ENCODE data around the gene PSMF1.

The PSMF1 gene

GRCh38 chr20:1118336-1119127, at the start of gene PSMF1:
PSMF1 (plus strand) TSS chr20:1118602; CDS start chr20:1118774, 172 bp downstream.
- DNase-seq (ENCODE audit: low read depth) = peak; percentile 96

- no peak for DNase-seq (ENCODE audit: low read depth)
These were observed 46.1 kb upstream of the PSMF1 start for GRCh38 chr20:1072258-1072657.

- no peak for DNase-seq (ENCODE audit: low read depth)
These were observed 42.8 kb upstream of the PSMF1 start for GRCh38 chr20:1075616-1076015.

GRCh38 chr20:1081891-1082290, 36.5 kb upstream of the PSMF1 start:
- no peak for DNase-seq (ENCODE audit: low read depth)

GRCh38 chr20:1083431-1084080, 34.8 kb upstream of the PSMF1 start:
- DNase-seq (ENCODE audit: low read depth) = no peak

- DNase-seq (ENCODE audit: low read depth) = no peak
These were observed 32.7 kb upstream of the PSMF1 start for GRCh38 chr20:1085492-1086276.

- DNase-seq (ENCODE audit: low read depth) = no peak
These were observed 31.9 kb upstream of the PSMF1 start for GRCh38 chr20:1086277-1087213.

- no peak for DNase-seq (ENCODE audit: low read depth)
These were observed 31.0 kb upstream of the PSMF1 start for GRCh38 chr20:1087311-1087905.

GRCh38 chr20:1094751-1095150, 23.7 kb upstream of the PSMF1 start:
- DNase-seq (ENCODE audit: low read depth) = no peak

- DNase-seq (ENCODE audit: low read depth) = no peak
These were observed 16.9 kb upstream of the PSMF1 start for GRCh38 chr20:1101533-1101932.

- no peak for DNase-seq (ENCODE audit: low read depth)
These were observed 16.4 kb upstream of the PSMF1 start for GRCh38 chr20:1102016-1102415.

- DNase-seq (ENCODE audit: low read depth) = no peak
These were observed 14.7 kb upstream of the PSMF1 start for GRCh38 chr20:1103751-1104150.

- no peak for DNase-seq (ENCODE audit: low read depth)
These were observed 12.7 kb upstream of the PSMF1 start for GRCh38 chr20:1105599-1106194.

GRCh38 chr20:1107176-1107575, 11.2 kb upstream of the PSMF1 start:
- DNase-seq (ENCODE audit: low read depth) = no peak

- DNase-seq (ENCODE audit: low read depth) = no peak
These were observed 9.9 kb upstream of the PSMF1 start for GRCh38 chr20:1108437-1108920.

- no peak for DNase-seq (ENCODE audit: low read depth)
These were observed 5.5 kb upstream of the PSMF1 start for GRCh38 chr20:1112908-1113307.

GRCh38 chr20:1118004-1118335, 432 bp upstream of the PSMF1 start:
- DNase-seq (ENCODE audit: low read depth) = no peak

- no peak for DNase-seq (ENCODE audit: low read depth)
These were observed 715 bp downstream of the PSMF1 start for GRCh38 chr20:1119128-1119505.

GRCh38 chr20:1119524-1119923, 1.1 kb downstream of the PSMF1 start:
- DNase-seq (ENCODE audit: low read depth) = no peak

GRCh38 chr20:1121429-1121828, 3.0 kb downstream of the PSMF1 start:
- no peak for DNase-seq (ENCODE audit: low read depth)
